Stimulated activated CD8-positive, alpha-beta memory T cell treated with anti-CD3 and anti-CD28 coated beads, Interleukin-12 subunit alpha, Interleukin-12 subunit beta, amount 100 ng/mL, for 4 hours (primary cell): ENCODE results near the gene ZCCHC24.
"Not testable (repeated sequence)": the region's sequence is repeated elsewhere in the genome, so short reads cannot be mapped to it uniquely, and the experiment has no call there.

Experiments
- DNase-seq: peaks from one replicate; pipeline ENCODE4 v3.0.0-alpha.2; 2020; ENCODE audit warnings: low read depth

ZCCHC24 gene

GRCh38 chr10:79345241-79346011 lies 100.0 kb downstream of the ZCCHC24 start:
- DNase-seq, result no peak

DNA sequence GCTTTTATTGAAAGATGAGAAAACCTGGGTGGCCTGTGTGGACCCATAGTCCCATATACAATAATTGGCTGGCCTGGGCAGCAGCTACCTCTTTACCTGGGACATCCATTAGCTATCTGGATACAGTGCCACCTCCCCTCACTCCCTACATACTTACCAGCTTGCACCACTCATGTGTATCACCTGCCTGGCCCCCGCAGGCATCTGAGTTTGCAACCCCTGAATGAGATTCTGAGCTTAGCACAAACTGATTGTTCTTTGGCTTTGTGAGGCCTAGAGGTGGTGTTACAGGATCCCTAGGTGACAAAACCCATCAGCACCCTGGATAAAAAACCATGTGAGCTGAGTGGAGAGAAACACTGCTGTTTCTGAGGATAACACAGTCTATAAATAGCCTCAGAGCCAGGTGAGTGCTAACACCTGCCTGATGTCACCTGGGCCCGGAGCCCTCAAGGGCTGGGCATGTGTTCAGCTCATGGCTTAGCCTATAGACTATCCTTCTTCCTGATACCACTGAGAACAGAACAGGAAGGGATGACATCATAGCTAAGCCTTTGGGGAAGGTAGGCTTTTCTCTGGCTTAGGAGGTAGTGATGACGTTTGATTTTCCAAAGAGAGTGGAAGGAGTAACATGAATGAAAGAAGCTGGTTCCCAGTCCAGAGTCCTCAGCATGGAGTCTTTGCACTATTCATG lies 100.8 kb downstream of the ZCCHC24 start:
- DNase-seq, result no peak

DNA sequence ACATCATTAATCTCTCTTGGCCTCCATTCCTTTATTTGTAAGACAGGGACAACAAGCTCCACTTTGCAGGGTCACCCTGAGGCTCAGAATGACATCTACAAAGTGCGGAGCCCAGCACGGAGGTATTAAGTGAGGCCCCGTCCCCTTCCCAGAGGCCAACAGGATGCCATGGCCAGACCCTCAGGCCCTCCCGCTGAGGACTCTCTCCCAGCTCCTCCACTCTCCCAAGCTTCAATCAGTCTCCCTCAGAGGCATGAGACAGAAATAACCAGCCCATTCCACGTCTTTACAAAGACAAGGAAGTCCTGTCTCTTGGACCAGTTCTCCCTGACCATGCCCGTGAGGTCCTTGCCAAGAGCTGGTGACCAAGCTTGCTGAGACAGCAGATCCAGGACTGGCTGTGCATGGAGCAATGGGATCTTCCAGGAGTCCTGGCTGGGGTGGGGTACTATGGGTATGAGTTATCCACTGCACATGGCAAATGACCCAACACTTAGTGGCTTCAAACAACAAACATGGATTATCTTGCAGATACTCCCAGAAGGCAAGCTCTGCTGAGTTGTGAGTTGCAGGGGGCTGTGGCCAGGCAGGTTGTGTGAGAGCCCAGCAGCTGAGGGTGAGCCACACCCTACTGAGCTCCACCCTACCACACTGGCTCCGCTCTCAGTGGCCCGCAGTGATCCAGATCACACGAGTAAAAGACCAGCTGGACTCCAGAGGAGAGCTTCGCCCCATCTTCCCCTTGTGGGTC lies 102.4 kb downstream of the ZCCHC24 start:
- no peak for DNase-seq

DNA sequence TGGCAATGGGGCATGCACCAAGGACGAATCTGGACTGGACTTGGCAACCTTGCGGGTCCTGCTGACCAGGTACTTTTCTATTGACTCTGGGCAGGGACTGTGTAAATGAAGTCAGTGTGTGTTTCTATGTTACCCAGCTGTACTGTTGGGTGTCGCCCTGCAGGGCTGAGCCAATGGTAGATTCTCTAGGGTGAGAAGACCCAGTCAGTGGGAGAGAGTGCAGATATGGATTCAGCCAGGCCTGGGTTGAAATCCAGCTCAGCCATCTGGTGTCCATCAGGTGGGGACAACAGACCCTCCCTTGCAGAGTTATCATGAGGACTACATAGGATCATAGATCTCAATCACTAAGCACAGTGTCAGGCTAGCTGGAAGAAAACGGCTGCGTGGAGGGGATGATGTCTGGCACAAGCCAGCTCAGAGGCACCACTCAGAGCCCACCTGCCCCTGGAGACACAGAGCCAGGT lies 103.1 kb downstream of the ZCCHC24 start:
- DNase-seq, result no peak

GRCh38 chr10:79340646-79341244 lies 104.7 kb downstream of the ZCCHC24 start:
- DNase-seq, result no peak

GRCh38 chr10:79339266-79339665 lies 106.2 kb downstream of the ZCCHC24 start:
- DNase-seq, result no peak

DNA sequence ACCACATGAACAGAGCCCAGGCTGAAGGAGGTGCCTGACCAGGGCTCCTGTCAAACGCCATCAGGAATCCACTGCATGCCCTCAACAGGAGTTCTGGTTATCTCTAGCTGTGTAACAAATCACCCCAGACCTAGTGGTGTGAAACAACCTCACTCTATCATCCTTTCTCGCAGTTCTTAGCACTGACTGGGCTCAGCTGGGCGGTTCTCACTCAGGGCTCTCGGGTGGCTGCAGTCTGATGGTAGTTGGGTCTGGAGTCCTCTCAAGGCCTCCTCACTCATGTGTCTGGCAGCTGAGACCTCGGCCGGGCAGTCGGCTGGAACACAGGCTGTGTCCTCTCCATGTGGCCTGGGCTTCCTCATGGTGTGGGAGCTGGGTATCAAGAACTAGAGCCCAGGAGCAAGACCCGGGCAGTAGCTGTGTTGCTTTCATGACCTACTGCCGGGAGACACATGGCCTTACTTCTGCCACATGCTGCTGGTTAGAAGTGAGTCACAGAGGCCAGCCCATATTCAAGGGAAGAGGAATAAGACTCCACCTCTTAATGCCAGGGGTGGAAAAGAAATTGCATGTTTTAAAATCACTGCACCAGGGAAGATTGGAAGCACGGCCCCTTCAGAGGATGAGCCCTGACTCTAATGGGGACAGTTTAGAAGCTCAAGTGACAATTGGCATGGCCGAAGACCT lies 107.5 kb downstream of the ZCCHC24 start:
- DNase-seq, result not testable (repeated sequence)

DNA sequence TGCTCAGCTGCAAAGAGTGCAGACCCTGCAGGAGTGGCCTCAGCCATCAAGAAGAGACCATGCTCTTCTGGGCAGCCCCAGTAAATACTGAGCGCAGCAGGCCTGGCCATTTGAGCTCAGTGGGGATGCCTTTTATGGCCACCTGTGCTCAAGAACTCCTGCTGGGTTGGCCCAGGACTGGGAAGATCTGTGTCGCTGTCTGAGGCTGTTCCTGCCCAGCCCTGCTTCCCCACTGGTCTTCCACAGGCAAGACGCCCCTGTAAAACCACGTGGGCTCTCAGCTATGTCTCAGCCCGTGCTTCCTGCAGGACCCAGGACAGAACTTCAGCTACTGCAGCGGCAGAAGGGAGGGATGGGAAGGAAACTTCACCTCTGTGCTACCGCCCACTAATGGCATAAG lies 108.7 kb downstream of the ZCCHC24 start:
- DNase-seq, result no peak

- DNase-seq, result no peak
Observed at GRCh38 chr10:79336276-79336675, 109.1 kb downstream of the ZCCHC24 start.

- DNase-seq, result no peak
Observed at GRCh38 chr10:79335470-79336235, 109.8 kb downstream of the ZCCHC24 start.

- no peak for DNase-seq
Observed at GRCh38 chr10:79335094-79335469, 110.3 kb downstream of the ZCCHC24 start.

DNA sequence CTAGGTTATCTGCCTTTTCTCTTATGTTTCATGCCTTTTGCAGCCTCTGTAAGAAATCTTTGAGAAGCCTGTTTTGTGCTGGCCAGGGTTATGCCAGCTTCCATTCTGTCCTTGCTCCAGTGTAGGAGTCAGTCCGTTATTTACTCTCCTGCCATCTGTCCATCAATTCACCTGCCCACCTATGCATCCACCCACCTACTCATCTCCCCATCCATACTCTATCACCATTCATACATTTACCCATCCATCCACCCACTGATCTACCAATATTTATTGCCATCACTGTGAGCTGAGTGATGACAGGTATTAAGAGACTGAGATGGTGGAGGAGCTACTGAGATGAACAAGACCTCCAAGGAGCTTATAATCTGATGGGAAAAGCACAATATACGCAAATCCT lies 110.9 kb downstream of the ZCCHC24 start:
- DNase-seq, result no peak

DNA sequence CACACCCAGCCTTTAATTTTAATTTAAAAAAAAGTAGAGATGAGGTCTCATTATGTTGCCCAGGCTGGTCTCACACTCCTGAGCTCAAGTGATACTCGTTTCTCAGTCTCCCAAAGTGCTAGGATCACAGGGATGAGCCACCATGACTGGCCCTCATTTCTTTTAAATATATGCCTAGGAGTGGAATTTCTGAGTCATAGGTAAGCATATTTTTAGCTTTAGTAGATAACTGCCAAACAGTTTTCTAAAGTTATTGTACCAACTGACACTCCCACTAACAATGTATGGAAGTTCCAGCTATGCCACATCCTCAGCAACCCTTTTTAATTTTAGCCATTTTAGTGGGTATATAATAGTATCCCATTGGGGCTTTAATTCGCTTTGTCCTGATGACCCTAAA lies 111.9 kb downstream of the ZCCHC24 start:
- no peak for DNase-seq

DNA sequence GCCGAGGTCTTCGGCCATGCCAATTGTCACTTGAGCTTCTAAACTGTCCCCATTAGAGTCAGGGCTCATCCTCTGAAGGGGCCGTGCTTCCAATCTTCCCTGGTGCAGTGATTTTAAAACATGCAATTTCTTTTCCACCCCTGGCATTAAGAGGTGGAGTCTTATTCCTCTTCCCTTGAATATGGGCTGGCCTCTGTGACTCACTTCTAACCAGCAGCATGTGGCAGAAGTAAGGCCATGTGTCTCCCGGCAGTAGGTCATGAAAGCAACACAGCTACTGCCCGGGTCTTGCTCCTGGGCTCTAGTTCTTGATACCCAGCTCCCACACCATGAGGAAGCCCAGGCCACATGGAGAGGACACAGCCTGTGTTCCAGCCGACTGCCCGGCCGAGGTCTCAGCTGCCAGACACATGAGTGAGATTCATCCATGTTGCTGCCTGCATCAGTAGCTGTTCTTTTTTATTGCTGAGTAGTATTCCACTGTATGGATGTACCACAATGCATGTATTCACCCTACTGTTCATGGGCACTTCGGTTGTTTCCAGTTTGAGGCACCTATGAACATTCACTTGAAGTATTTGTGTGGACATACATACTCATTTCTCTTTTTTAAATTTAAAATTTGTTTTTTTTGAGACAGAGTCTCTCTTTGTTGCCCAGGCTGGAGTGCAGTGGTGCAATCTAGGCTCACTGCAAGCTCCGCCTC lies 112.7 kb downstream of the ZCCHC24 start:
- DNase-seq, result not testable (repeated sequence)
